Activated CD4-positive, CD25-positive, alpha-beta regulatory T cell (primary cell): ENCODE results near the gene RNASEH2C.
"Not testable (repeated sequence)": the region's sequence is repeated elsewhere in the genome, so short reads cannot be mapped to it uniquely, and the experiment has no call there.

Experiments used
- DNase-seq, 4 experiments: peaks; one replicate each; lab custom pipeline; 2025; lab: John Stamatoyannopoulos, UW

The RNASEH2C gene

DNA sequence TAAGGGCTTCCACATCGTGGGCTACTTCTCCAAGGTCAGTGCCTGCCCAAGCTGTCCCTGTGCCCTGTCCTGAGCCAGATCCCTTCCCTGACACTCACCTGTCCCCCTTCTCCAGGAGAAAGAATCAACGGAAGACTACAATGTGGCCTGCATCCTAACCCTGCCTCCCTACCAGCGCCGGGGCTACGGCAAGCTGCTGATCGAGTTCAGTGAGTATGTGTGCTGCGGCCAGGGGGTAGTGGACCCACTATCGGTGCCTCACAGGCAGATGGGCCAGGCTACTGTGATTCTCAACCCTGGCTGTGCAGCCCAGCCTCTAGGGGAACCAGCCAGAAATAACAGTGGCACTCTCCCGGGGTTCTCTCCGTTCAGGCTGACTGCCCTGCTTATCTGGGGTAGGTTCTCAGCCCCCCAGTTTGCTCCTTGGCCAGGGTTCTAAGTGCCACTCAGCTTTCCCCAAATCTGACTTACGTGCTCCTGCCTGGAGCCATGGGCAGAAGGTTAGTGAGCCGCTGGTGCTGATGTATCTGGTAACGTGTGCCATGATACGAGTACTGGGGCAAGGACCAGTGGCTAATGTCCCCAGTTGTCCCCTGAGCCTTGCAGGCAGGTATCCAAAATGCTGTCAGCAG, 3.7 kb downstream of the RNASEH2C start:
- DNase-seq: no peak

DNA sequence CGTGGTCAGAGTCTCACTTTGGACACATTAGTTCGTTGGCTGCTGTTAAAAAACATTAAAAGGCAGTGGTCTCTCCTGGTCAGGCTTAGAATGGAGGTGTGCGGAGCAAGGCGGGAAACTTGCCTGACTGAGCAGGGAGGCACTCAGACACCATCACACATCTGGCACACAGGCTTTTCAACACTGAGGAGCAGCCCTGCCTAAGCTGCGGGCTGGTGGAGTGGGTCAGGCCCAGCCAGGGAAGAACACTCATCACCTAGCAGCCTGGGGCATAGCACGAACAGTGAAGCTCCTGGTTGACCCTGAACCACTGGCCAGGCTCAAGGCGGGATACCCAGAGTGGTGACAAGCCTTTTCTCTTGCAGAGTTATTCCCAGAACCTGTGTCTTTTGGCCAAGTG, 4.3 kb downstream of the RNASEH2C start:
- no peak for DNase-seq

DNA sequence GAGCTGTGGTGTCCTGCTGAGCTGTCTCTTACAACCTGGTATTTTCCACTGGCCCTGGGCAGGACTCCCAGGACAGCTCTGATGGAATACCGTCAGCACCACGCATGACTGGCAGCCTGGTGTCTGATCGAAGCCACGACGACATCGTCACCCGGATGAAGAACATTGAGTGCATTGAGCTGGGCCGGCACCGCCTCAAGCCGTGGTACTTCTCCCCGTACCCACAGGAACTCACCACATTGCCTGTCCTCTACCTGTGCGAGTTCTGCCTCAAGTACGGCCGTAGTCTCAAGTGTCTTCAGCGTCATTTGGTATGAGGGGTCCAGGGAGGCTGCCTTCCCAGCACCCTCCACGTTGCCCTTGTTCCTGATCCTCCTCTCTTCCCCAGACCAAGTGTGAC, 6.2 kb downstream of the RNASEH2C start:
- DNase-seq: no peak

DNA sequence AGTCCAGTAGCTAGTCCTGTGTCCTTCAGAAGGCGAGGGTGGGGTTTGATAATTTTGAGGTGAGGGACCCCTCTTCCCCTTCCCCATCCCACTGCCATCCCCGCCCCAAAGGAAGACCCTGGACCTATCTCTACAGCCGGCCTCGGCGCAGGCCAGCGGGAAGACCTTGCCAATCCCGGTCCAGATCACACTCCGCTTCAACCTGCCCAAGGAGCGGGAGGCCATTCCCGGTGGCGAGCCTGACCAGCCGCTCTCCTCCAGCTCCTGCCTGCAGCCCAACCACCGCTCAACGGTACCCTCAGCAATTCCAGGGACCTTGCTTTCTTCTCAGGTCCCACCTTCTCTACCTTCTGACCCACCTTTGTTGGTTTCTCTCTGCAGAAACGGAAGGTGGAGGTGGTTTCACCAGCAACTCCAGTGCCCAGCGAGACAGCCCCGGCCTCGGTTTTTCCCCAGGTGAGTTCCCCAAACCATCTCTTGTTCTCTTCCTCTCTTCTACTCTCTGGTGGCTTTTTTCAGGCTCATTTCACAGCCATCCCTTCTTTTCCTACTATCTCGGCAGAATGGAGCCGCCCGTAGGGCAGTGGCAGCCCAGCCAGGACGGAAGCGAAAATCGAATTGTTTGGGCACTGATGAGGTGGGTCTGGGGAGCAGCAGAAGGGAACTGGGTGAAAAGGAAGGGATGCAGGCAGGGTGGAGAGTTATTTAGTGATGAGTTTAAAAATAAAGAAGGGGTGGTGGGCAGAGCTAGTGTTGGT, 7.2 kb downstream of the RNASEH2C start:
- no peak for DNase-seq

- DNase-seq: no peak
These were observed 7.9 kb downstream of the RNASEH2C start for GRCh38 chr11:65712633-65713076.

DNA sequence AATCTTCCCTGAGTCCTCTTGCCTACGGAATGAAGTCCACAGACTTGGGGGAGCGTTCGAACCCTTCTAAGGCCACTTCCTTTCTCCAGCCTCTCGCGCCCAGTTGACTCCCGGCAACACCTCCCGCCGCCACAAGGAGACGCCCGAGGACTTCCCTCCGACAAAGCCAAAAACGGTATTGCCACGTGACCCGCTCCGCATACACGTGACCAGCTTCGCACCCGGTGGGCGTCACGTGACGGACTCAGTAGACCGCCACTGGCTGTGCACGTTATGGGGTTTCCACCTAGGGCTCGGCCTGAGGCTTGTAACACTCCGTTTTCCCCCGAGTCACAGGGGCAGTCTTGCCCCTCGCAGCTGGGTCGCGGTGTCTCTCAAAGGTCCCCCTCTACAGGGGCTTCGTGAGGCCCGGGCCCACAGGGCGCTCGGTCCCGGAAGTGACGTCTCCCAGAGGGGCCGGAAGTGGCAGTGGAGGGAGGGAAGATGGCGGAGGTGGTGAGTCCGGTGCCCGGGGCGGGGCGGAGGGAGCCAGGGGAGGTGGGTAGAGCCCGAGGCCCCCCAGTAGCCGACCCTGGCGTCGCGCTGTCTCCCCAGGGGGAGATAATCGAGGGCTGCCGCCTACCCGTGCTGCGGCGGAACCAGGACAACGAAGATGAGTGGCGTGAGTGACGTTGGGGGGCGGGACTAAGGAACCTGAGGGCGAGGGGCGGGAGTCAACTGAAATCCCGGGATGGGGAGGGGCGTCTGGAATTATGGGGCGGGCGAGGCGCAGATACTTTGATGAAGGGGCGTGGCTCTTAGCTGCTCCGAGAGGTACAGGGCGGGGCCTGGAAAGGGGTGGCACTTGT, 8.6 kb downstream of the RNASEH2C start, which contains the start of gene KAT5:
Gene KAT5 (plus strand): TSS at position 468 of the 848 bp plus-strand sequence. CDS start 16 bp downstream, at position 484.
- DNase-seq: peak; percentile 95 to 97 (median 96)

GRCh38 chr11:65710421-65710820, 10.2 kb downstream of the RNASEH2C start:
- no peak for DNase-seq

- DNase-seq: no peak
These were observed 10.9 kb downstream of the RNASEH2C start for GRCh38 chr11:65709661-65710060.

GRCh38 chr11:65708451-65708850, 12.1 kb downstream of the RNASEH2C start:
- no peak for DNase-seq

- DNase-seq: not testable (repeated sequence)
These were observed 13.6 kb downstream of the RNASEH2C start for GRCh38 chr11:65707002-65707401.

GRCh38 chr11:65706303-65706763, 14.3 kb downstream of the RNASEH2C start:
- peak; percentile 28 to 59 (median 38) for DNase-seq

- DNase-seq: no peak
These were observed 16.8 kb downstream of the RNASEH2C start for GRCh38 chr11:65703846-65704245.

- DNase-seq: no peak
These were observed 18.9 kb downstream of the RNASEH2C start for GRCh38 chr11:65701686-65702085.

- DNase-seq: no peak
These were observed 20.2 kb downstream of the RNASEH2C start for GRCh38 chr11:65700399-65700798.

DNA sequence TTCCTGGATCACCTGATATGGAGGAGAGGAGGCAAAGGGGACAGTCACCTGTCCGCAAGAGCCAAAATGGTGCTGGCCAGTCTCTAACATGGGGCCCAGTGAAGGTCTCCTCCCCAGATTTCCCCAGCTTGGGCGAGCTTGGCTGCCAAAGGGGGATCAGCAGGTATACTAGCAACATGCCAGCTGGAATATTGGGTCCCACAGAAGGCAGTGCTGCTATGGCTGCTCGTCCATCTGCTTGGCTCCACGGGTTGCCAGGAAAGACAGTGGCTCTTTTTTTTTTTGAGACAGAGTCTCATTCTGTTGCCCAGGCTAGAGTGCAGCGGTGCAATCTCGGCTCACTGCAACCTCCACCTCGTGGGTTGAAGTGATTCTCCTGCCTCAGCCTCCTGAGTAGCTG, 21.3 kb downstream of the RNASEH2C start:
- no peak for DNase-seq

GRCh38 chr11:65698205-65698604, 22.4 kb downstream of the RNASEH2C start:
- no peak for DNase-seq

- no peak for DNase-seq
These were observed 23.6 kb downstream of the RNASEH2C start for GRCh38 chr11:65696802-65697552.

DNA sequence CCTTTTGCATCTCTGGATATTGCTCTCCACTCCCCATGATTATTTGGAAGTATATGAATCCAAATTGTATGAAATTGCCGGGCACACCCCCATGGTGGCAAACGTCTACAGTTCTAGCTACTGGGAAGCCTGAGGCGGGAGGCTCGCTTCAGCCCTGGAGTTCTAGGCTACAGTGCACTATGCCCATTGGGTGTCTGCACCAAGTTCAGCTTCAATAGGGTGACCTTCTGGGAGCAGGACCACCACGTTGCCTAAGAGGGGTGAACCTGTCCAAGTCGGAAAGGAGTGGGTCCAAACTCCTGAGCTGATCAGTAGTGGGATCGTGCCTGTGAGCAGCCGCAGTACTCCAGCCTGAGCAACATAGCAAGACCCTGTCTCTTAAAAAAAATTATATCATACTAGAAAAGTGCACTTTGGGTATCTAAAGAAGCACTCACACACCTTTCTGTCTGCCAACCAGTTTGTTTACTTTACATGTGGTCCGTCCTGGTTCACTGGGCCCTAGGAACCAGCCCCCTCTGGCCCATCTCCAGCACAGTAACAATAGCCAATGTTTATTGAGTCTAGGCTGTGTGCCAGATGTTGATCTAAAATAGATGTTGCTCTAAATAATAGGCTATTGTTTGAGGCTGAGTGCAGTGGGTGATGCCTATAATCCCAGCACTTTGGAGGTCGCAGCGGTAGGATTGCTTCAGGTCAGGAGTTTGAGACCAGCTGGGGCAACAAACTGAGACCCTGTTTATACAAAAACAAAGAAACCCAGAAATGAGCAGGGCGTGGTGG, 24.9 kb downstream of the RNASEH2C start:
- DNase-seq: no peak

DNA sequence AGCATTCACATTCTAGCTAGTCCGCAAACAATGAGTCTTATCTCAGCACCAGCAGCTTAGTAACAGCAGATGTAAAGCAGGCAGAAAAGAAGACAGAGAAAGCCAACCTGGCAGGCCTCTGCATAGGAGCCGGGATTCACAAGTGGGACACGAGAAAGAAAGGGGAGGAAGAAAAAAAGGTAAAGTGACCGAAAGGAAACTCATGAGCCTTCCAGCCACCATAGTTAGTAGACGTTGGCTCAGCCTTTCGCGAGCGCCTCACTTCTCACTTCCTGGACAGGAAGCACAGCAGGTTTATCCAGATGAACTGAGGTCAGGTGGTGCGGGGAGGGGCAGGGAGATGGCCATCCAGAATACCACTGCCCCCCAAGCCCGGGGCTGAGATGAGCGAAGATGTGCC, 28.2 kb downstream of the RNASEH2C start:
- DNase-seq: no peak

- not testable (repeated sequence) for DNase-seq
These were observed 28.8 kb downstream of the RNASEH2C start for GRCh38 chr11:65691847-65692246.

- no peak for DNase-seq
These were observed 34.6 kb downstream of the RNASEH2C start for GRCh38 chr11:65685981-65686380.
